ENCODE results near the gene PRKAR1B. TPM values are rescaled to one million over a fixed set of nuclear protein-coding genes. Genes with fewer than 3 reads are reported as not detected.

PRKAR1B gene
- total RNA-seq, 2 donors from 2014 or later = 26.2 to 56.0 TPM

GRCh38 chr7:523347-524336, 203.4 kb downstream of the PRKAR1B start:
- peak overlapping the region; percentile 22 for H3K4me3 Mint-ChIP-seq
- no peaks in the 10 kb centered on the region for H3K9me3 Mint-ChIP-seq
- H3K27me3 Mint-ChIP-seq = peaks cover 11% of the 10 kb centered on the region

GRCh38 chr7:522951-523314, 204.1 kb downstream of the PRKAR1B start:
- no peak for ATAC-seq (replicated peaks)
- Mint-ChIP-seq H3K27me3 (peaks cover 11% of the 10 kb centered on the region), H3K27ac (no peak overlapping the region), H3K4me3 (peak overlapping the region; percentile 22), H3K36me3 (ENCODE audit: low read depth) (peaks cover 2% of the 10 kb centered on the region), H3K4me1 (no peaks in the 10 kb centered on the region), H3K9me3 (no peaks in the 10 kb centered on the region)

More at GRCh38 chr7:523347-524336, 203.4 kb downstream of the PRKAR1B start:
- H3K27ac Mint-ChIP-seq = no peak overlapping the region
- H3K36me3 Mint-ChIP-seq (ENCODE audit: low read depth) = no peaks in the 10 kb centered on the region
- no peak for ATAC-seq (replicated peaks)
- no peaks in the 10 kb centered on the region for H3K4me1 Mint-ChIP-seq

DNA sequence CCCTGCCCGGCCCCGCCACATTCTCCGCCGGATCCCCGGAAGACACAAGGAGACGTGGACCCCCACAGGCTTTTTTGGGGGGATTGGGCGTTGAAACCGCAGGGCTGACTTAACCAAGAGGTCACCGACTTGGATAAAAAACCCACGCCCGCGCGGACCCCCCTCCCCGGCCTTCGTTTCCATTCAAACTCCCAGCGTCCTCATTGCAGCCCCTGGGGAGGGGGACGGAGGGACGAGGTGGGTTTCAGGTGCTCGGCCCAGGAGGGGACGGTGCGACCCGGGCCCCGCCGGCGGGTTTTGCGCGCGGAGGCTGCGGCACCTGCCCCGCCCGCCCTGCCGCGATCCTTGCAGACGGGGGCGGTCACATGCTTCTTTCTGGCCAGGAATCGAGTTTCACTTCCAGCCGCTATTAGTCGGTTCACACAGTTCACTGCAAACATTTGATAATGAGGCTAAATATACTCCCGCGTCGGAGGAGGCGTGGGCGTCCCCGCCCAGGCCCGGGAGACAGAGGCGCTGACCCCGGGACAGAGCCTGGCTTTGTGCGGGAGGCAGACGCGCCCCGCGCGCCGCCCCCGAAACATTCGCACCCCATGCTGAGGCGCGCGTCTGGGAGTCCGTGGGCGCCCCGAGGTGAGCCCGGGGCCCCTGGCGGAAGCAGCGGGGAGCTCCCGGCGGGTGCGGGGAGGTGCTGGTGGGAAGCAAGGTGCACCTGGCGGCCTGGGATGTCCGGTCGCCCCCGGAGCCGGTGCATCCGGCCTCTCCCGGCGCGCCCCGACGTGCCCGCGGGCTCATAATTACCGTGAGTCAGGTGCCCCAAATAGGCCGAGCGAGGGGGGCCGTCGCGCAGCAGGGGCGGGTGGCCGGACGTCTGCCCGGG, 204.8 kb downstream of the PRKAR1B start:
- Mint-ChIP-seq H3K4me1 (no peaks in the 10 kb centered on the region), H3K36me3 (ENCODE audit: low read depth) (peaks cover 7% of the 10 kb centered on the region), H3K9me3 (no peaks in the 10 kb centered on the region), H3K27me3 (peaks cover 11% of the 10 kb centered on the region), H3K4me3 (no peak overlapping the region), H3K27ac (no peak overlapping the region)
- ATAC-seq (replicated peaks) = peak; percentile 20

- peaks cover 8% of the 10 kb centered on the region for H3K36me3 Mint-ChIP-seq (ENCODE audit: low read depth)
- H3K27ac Mint-ChIP-seq = no peak overlapping the region
- no peak for ATAC-seq (replicated peaks)
- H3K27me3 Mint-ChIP-seq = peaks cover 11% of the 10 kb centered on the region
- H3K4me3 Mint-ChIP-seq = peak overlapping the region; percentile 42
- H3K4me1 Mint-ChIP-seq = no peaks in the 10 kb centered on the region
- H3K9me3 Mint-ChIP-seq = no peaks in the 10 kb centered on the region
These were observed 205.6 kb downstream of the PRKAR1B start for GRCh38 chr7:521221-522070.

DNA sequence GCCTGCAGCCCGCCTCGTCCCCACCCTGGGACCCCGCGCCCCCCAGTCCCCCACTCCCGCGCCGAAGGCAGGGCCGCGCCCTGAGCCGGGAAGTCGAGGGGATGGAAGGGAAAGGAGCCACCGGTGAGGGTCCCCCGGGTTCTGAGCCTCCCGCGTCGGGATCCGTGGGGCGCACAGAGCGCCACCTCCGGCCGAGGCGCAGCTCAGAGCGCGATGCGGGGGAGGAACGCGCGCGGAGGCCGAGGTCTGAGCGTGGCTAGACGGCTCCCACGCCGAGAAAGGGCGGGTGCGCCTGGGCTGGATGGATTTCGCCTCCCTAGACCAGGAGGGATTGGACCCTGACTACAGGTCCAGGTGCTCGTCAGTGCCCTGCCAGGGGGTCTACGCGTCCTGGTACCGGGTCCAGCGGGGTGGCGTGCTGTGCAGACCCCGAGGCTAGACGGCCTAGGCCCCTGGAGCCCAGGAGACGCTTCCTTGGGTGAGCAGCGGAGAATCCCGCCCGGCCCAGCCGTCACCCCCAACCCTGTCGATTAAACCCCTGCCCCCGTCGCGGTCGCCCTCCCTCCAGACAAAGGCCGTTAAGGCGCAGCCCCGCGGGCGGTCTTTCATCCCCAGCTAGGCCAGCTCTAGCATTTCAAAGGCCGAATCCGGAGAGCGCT, 206.4 kb downstream of the PRKAR1B start:
- no peak overlapping the region for H3K27ac Mint-ChIP-seq
- peaks cover 11% of the 10 kb centered on the region for H3K27me3 Mint-ChIP-seq
- H3K4me3 Mint-ChIP-seq = peak overlapping the region; percentile 42
- no peaks in the 10 kb centered on the region for H3K9me3 Mint-ChIP-seq
- H3K36me3 Mint-ChIP-seq (ENCODE audit: low read depth) = peaks cover 17% of the 10 kb centered on the region
- ATAC-seq (replicated peaks) = no peak
- H3K4me1 Mint-ChIP-seq = no peaks in the 10 kb centered on the region

- H3K4me1 Mint-ChIP-seq = no peaks in the 10 kb centered on the region
- ATAC-seq (replicated peaks) = peak; percentile 22
- no peak within 1 kb of the TSS for H3K27ac Mint-ChIP-seq
- H3K4me3 Mint-ChIP-seq = peak within 1 kb of the TSS; percentile 83
- H3K27me3 Mint-ChIP-seq = peaks cover 11% of the 10 kb centered on the region
- H3K36me3 Mint-ChIP-seq (ENCODE audit: low read depth) = peaks cover 25% of the 10 kb centered on the region
- no peaks in the 10 kb centered on the region for H3K9me3 Mint-ChIP-seq
These were observed 207.3 kb downstream of the PRKAR1B start, which contains the start of gene PDGFA for GRCh38 chr7:519484-520390. Gene PDGFA (minus strand): TSS chr7:519846. CDS start chr7:519001, 845 bp downstream.

DNA sequence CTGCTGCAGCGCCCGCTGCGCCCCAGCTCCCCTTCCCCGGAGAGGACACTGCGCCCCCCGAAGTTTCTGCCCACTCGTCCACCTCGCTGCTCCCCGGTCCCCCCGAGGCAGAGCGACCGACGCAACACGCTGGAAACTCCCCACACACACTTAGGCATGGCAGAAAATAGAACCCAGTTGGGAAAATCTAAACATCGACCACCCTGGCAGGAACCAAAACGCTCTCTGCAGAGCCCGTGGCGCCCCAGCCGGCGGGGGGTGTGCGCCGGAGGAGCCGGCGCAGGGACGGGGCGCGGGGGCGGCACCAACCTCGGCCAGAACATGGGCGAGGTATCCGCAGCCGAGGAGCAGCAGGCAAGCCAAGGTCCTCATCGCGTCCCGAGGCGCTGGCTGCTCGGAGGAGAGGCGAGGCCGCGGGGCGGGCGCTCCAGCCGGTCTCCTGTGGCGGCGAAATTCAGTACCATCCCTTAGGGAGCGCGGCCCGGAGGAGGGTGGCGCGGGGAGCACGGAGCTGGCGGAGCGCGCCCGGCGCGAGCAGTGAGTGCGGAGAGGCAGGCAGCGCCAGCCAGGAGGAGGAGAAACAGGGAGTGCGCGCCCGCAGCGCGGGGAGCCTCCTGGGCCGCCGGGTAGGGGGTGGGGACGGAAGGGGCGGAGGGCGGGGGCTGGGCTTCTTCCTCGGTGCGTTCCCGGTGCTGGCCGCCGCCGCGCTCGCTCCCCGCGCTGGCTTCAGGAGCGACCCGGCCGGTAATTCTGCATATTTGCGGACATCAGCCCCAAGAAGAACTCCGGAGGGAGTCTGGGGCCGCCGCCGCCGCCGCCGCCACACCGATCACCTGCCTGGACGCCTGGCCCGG, 208.2 kb downstream of the PRKAR1B start:
- Mint-ChIP-seq H3K36me3 (ENCODE audit: low read depth) (peaks cover 34% of the 10 kb centered on the region), H3K4me1 (peaks cover 3% of the 10 kb centered on the region), H3K4me3 (peak overlapping the region; percentile 83), H3K9me3 (no peaks in the 10 kb centered on the region), H3K27ac (no peak overlapping the region), H3K27me3 (peaks cover 3% of the 10 kb centered on the region)
- peak; percentile 55 for ATAC-seq (replicated peaks)

DNA sequence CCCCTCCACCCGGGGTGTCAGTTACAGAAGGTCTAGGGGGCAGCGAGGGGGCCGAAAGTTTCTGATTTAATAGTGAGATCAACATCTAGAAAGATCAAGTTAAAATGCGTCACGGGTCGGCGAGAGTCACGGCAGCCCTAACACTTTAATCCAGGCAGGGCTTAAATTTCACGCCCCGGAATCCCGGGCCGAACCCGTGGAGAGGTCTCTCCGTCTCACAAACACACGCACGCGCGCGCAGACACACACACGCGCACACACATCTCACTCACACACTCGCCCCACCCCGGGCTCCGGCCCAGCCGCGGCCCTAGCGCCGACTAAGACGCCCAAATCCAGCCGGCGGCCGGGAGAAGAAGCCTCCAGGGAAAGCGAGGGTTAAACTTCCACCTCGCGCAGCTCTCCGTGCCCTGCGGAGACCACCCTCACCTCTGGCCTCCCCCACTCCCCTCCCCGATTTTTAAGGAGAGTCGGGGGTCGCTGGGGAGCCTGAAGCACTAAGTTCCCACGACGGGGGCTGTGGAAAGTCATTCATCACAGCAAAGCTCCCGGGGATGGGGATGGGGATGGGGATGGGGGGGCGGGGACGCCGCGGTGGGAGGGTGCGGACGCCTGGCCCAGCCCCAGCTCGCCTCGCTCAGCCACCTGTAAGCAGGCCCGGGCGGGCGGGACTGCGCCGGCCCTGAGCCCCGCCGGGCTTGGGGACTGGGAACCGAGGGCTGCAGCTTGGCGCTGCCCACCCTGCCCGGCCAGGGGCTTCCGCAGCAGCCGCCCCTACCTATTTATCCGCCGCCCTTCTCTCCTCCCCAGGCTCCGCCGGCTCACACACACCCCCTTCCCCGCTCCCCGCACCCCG, 209.1 kb downstream of the PRKAR1B start:
- ATAC-seq (replicated peaks) = no peak
- peaks cover 40% of the 10 kb centered on the region for H3K36me3 Mint-ChIP-seq (ENCODE audit: low read depth)
- peak overlapping the region; percentile 41 for H3K27ac Mint-ChIP-seq
- H3K9me3 Mint-ChIP-seq = no peaks in the 10 kb centered on the region
- peak overlapping the region; percentile 83 for H3K4me3 Mint-ChIP-seq
- H3K27me3 Mint-ChIP-seq = peaks cover 3% of the 10 kb centered on the region
- H3K4me1 Mint-ChIP-seq = peaks cover 8% of the 10 kb centered on the region

GRCh38 chr7:516606-517456, 210.2 kb downstream of the PRKAR1B start:
- Mint-ChIP-seq H3K27ac (no peak overlapping the region), H3K4me3 (peak overlapping the region; percentile 70), H3K27me3 (peaks cover 3% of the 10 kb centered on the region), H3K36me3 (ENCODE audit: low read depth) (peaks cover 45% of the 10 kb centered on the region), H3K9me3 (no peaks in the 10 kb centered on the region), H3K4me1 (peaks cover 8% of the 10 kb centered on the region)
- peak; percentile 57 for ATAC-seq (replicated peaks)

DNA sequence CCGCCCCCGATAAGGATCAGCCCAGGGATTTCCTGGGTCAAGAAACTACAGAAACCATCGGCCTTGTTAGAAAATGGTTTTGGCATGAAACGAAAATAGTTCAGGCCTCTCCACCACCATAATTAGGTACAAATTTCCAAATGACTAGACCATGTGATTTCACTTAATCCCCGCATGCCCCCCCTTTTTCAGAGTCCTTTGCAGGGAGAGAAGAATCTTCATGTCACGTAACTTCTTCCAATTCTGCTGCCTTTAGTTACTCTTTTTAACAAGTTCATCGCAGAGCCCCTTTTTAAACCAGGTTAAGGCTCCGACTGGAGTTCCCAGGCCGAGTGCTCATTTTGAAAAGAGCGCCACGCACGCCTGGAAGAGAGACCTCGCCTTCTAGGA, 210.9 kb downstream of the PRKAR1B start:
- H3K4me3 Mint-ChIP-seq = peak overlapping the region; percentile 70
- H3K4me1 Mint-ChIP-seq = peaks cover 8% of the 10 kb centered on the region
- H3K27me3 Mint-ChIP-seq = peaks cover under 1% of the 10 kb centered on the region
- peaks cover 45% of the 10 kb centered on the region for H3K36me3 Mint-ChIP-seq (ENCODE audit: low read depth)
- ATAC-seq (replicated peaks) = no peak
- H3K9me3 Mint-ChIP-seq = no peaks in the 10 kb centered on the region
- no peak overlapping the region for H3K27ac Mint-ChIP-seq

- no peak for ATAC-seq (replicated peaks)
- no peak overlapping the region for H3K27ac Mint-ChIP-seq
- H3K27me3 Mint-ChIP-seq = no peaks in the 10 kb centered on the region
- H3K9me3 Mint-ChIP-seq = no peaks in the 10 kb centered on the region
- peak overlapping the region; percentile 70 for H3K4me3 Mint-ChIP-seq
- H3K4me1 Mint-ChIP-seq = peaks cover 8% of the 10 kb centered on the region
- H3K36me3 Mint-ChIP-seq (ENCODE audit: low read depth) = peaks cover 45% of the 10 kb centered on the region
These were observed 211.5 kb downstream of the PRKAR1B start for GRCh38 chr7:515628-516027.
